Ureter (tissue), 1 donor: ENCODE measurements around the gene DMRT1. TPM values are rescaled to one million over a fixed set of nuclear protein-coding genes. Genes with fewer than 3 reads are reported as not detected.

ENCODE experiments used
- DNase-seq: peaks from one replicate; pipeline ENCODE4 v3.0.0-alpha.2; 2020; ENCODE audit warnings: low spot score
- total RNA-seq: library from RNA; stranded (reverse); gene quantifications from one replicate; pipeline ENCODE4 v1.2.4, GENCODE V29; 2023
- donor health status: DM: yes; HTN: yes; CAD: no.

DMRT1 gene
- not detected for total RNA-seq

DNA sequence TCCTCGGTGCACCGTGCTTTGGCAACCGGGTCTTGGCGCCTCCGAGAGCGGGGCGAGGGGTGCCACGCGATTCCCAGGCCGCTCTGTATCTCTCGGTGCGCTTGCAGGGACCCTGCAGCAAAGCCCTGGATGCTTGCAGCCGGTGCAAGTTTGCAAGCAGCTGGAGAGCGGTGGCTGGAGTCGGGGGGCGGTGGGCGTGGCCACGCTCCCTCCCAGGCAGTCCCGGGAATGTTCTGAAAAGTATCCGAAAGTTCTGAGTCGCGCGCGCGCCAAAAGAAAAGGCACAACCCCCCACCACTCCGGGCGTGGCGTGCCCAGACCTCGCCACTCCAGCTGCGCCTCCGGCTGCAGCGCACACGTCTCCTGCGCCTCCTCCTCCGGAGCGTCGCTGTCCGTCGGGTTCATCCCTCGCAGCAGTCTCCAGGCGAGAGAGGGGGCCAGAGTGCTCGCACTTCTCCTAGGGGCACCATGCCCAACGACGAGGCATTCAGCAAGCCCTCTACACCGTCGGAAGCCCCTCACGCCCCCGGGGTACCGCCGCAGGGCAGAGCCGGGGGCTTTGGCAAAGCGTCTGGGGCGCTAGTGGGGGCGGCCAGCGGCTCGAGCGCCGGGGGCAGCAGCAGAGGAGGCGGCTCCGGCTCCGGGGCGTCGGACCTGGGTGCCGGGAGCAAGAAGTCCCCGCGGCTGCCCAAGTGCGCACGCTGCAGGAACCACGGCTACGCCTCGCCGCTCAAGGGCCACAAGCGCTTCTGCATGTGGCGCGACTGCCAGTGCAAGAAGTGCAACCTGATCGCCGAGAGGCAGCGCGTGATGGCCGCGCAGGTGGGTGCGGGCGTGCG, at the start of gene DMRT1:
Gene DMRT1, plus strand, starts transcription at position 327 of the 839 bp plus-strand sequence. Its CDS starts 142 bp downstream, at position 469.
- DNase-seq: no peak

DNA sequence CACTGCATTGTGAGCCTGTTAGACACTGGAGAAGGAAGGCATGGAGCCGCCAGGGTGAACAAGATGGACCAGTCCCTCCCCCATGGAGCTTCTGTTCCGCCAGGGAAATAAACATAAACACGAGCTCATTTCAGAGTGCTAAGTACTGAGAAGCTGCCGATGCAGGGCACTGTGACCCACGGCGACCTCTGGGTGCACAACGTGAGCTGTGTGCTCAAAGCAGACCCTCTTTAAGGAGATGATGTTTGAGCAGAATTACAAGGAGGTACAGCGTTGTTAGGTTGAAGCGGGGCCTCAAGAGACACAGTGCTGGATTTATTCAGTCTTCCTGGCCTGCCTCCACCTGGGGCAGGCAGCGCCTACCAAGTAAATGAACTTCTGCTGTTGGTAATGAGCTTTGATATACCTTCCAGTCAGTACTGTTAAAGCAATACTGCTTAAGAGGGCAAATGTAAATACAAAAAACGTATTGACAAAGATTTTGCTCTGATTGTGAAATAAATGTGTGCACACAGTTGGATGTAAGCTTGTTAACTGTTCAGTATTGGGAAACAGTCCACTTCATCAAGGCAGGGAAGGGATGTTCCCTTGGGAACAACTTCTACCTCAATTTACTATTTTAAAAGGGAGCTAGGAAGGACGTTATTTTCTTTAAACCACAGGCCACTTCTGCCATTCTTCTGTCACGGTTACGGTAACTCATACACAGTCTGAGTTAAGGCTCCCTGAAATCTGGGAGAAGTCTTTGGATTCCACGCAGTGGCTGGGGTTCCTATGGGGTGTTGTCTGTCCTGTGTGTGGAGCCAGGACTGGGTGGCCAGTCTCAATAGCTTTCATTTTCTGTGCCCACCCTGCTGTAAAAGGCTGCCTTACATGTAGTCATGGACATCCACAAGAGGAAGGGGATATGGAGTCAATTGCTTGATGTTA, 48.9 kb upstream of the DMRT1 start:
- no peak for DNase-seq

DNA sequence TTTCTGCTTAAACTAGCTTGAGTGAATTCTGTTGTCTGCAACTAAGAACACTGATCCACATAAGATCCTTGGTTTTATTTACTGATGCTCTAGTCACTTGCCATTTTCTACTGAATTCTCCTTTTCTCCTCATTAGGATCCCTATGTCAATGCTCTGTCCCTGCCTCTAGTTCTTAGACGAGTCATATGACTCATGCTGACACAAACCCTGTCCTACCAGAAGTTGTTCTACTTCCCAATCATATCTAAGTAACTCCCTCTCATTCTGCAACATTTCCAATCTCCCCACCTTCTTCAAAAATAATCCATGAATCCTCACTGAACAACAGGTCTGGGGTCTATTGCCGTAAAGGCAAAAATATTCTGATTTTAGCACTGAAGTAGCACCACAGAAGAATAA, 47.1 kb upstream of the DMRT1 start:
- DNase-seq: no peak

DNA sequence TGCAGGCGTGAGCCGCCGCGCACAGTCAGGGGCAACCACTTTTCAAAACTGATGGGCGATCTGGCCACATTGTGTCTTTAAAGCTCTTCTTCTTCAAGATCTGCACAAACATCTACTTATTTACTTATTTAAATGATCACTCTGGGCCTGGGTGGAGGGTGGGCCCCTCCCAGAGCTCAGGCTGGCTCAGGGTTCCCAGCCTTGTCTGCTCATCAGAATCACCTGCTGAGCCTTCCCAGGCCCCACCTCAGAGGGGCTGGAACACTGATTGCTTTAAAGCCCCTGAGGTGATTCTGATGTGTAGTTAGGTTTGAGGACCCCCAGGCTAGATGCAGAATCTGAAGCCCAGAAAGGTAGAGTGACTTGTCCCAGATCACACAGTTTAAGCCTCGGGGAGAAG, 45.6 kb upstream of the DMRT1 start:
- DNase-seq: no peak

DNA sequence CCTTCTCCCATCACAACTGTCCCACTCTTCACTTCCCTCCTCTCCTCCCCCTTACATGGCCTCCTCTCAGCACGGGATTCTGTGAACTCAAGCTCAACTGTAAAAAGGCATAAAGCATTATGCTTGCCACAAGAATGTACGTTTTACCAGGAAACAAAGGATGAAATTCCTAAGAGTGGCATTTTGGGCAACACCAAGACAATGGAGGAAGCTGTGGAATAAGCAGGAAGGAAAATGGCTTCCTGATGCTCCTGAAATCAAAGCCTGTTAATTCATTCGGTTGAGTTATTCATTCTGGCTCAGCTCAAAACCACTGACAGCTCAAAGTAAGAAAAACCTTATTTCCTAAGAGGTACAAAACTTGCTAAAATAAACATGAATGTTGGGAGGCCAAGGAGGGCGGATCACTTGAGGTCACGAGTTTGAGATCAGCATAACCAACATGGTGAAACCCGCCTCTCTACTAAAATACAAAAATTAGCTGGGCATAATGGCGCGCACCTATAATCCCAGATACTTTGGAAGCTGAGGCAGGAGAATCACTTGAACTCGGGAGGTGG, 40.8 kb upstream of the DMRT1 start:
- no peak for DNase-seq

DNA sequence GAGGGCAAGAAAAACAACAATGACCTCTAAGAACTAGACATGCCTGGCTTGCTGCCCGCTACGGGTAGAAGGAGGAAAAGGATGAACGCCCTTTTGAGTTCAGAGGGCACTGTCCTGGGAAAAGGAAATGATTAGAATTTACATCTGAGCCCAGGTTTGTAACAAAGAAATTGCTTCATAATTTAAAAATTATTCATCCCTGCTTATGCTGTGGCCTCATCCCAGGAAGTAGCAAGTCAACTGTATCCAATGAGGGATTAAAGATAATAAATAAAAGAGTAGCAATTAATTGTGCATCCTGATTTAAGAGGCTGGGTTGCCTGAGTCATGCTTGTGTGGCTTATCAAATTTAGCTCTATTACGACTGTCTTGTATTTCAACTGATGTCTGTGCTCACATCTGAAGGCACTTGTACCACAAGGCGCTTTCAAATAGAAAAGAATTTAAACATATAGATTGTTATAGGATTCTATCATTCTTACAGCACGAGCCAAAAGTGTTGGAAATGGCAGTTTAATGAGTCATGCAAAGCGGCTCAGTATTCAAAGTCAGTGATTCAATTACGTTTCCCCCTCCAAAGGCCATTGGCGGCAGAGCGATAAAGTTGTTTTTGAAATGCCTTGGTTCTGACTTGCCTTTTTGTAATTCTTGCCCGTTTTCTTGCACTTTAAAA, 40.0 kb upstream of the DMRT1 start:
- no peak for DNase-seq

DNA sequence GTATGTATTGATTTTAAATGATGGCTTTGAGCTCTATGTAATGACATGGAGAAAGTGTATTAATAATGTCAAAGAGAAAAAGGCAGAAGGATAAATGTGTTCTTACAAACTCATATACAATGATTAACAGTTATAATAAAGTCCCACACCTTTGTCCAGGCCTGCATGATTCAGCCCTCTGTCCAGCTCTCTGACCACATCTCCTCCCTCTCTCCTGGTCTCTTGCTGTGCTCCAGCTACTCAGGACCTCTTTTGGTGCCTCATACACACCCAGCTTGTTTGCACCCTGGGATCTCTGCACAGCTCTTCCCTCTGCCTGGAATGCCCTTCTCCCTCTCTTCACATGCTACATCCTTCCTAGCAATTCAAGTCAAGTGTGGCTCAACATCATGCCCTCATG, 37.5 kb upstream of the DMRT1 start:
- no peak for DNase-seq

DNA sequence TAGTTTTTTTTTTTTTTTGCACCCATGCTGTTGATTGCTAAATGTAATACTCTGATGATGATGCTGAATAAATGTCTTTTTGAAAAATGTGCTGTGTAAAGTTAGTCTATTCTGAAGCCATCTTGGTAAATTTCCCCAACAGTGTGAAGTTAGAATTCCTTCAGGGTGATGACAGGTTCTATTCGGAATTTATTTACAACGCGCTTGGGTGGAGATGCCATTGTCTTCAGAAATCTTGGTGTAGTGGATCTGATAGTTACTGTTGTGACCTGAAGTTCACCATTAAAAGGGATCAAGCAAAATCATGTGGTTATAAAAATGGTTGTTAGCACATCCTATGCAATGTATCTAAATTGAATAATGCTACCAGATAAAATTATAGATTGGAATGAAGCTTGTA, 36.3 kb upstream of the DMRT1 start:
- DNase-seq: no peak

DNA sequence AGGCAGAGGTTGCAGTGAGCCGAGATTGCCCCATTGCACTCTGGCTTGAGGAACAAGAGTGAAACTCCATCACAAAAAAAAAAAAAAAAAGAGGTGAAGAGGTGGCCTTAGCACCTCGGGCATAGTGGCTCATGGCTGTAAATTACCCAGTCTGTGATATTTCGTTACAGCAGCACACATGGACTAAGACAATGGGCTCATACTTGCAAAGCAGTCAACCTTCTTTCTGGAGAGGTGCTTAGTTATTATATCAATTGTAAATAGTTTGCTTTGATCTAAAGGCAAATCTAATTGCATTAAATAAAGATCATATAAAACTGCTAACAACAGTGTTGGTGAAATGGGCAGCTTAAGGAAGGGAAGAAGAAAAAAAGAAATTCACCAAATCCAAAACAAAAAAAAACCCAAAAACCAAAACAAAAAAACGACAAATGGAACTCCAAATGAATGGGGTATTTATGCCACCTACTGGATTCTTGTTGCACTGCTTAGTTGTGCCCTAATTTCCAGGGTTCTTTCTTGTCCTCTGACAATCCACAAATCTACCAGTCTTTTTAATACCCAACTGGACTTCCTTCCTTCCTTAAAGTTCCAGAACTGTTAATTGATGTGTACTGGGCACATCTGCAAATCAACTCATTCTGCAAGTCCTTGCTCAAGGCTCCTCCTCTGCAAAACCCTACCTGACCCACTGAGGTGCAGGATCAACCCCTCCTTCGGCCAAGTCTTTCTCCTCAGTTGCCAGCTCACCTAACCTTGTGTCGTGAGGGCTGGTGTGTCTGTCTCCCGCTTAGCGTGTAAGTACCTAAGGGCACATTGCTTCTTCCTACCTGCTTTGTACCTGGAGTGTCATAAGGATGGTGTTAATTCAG, 35.0 kb upstream of the DMRT1 start:
- DNase-seq: no peak

DNA sequence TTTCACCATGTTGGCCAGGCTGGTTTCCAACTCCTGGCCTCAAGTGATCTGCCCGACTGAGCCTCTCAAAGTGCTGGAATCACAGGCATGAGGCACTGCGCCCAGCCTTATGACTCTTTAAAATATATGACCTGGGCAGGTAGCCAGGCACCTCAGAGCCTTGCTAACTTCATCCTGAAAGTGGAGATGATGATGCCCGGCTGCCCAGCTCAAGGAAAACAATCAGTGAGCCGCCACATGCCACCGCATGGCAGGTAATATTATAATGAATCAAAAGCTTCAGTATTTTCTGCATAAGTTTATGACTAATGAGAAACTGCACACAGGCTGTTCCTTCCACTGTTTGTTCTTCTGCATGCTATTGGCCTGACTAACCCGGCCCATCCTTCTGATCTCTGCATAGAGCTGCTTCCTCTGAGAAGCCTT, 30.4 kb upstream of the DMRT1 start:
- DNase-seq: no peak

DNA sequence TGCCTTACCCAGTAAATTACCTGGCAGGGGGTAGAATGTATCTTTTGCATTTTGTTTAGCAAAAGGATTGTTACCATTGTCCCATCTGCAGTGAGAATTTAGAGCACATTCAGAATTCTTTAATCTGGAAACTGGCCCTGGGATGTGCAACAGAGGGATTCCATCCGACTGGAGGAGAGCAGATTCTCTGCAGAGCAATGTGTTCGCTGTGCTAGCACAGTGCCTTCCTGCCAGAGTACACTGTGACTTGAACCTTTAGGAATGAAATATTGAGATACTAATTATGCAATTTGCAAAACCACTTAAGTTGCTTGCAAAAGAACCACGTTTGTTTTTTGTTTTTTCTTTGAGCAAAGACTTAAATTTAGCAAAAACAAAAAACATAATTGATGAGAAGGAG, 22.5 kb upstream of the DMRT1 start:
- DNase-seq: no peak

DNA sequence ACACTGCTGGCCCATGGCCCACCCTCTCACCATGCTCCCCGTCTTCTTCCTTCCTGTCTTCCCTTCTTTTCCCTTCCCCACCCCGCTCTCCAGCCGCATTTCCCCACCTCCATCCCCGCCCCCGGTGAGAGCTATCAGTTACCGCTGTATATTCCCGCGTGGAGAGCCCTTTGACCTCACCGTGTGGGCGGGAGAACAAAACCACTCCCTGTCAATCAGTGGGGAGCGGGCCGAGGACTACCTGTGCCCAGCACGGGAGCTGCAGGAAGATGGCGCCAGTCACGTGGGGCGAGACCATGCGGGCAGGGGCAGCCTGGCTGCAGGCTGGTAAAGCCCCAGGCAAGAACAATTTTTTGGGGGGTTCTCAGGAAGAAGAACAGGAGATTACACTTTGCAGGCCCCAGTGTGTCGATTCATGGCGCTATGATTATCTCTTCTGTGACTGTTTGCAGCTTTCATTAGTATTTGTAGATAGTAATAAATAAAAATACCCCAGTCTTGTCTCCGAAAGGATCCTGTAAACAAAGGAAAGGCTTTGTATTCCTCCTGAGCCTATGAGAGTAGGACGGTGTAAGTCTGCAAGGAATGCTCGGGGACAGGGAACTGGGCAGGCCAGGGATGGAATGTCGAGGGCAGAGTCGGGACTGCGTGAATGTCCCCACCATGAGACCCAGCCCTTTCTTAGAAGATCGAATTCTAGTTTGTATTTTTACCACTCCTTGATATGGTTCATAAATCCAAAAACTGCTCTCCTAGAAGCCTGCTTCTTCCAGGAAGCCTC, 14.8 kb upstream of the DMRT1 start:
- no peak for DNase-seq

DNA sequence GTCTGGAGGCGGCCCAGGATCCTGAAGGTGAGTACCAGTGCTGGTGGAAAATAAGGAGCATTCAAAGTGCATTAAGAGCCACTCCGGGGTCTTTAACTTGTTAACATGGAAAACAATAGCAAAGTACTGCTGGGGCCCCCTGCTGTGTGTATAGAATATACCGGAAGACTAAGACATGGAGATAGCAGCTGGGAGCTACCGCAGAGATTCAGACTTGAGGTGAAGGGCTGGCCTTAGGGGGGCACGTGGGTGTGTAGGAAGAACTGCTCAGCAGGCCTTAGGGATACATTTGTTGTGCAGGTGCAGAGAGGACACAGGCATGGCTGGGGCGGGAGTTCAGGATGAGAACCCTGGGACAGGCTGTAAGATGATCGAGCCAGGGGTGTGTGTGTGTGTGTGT, 1.2 kb upstream of the DMRT1 start:
- no peak for DNase-seq

DNA sequence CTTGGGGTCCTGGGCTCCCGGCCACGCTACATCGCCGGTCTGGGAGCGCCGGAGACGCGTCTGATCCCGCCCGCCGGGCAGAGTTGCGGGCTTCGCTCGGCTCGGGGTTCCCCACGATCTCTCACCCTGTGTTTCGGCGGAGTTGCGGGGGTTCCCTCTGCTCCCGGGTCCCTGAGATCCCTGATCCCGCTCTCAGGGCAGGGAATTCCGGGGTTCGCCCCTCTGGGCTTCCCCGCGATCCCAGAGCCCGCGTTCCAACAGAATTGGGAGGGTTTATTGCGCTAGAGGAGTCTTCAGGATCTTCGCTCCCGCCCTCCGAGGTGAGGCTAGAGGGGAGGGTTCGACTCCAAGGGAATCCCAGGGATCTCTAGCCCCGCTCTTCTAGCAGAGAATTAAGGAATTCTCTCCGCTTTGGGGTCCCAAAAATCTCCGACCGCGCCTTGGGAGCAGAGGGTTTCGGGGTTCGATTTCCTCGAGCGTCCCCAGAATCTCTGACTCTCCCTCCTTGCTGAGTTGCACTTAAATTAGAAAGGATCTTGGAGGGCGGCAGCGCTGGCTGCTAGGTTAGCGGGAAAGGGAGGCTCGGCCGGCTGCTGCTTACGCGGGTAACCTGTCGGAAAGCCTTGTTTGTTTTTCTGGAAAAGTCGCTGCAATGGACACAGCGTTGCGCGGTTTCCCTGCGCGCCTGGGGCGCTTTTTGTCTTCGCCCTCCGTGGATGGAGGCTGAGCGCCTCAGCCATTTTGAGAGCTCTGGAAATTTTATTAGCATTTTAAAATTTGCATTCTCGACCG, 1.3 kb downstream of the DMRT1 start:
- DNase-seq: no peak

DNA sequence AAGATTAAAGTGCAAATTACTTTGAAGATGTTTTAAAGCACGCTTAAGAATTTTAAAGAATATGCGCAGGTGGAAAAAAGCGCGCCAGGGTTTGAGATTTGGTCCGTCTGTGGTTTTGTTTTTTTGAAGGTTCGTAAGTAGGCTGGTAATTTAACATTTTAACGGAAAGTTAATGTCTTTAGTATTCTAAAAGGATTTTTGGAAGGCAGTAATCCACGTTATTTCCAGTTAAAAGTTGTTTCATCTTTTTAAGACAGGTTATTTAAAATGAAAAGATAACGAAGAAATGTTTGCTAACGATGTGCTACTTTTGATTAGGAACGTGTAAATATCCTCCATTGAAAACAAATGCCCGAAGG, 1.9 kb downstream of the DMRT1 start:
- no peak for DNase-seq

DNA sequence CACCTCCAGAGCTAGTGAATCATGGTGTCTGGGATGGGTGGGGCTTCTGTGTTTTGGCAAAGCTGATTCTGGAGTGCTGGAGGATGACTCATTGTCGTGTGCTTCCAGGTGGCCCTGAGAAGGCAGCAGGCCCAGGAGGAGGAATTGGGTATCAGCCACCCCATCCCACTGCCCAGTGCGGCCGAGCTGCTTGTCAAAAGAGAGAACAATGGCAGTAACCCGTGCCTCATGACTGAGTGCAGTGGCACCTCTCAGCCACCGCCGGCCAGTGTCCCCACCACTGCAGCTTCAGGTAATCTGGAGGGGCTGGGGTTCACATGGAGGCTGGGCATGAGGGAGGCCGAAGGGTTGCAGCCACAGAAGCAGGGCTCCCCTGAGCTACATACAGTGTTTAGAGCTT, 5.4 kb downstream of the DMRT1 start:
- DNase-seq: no peak

DNA sequence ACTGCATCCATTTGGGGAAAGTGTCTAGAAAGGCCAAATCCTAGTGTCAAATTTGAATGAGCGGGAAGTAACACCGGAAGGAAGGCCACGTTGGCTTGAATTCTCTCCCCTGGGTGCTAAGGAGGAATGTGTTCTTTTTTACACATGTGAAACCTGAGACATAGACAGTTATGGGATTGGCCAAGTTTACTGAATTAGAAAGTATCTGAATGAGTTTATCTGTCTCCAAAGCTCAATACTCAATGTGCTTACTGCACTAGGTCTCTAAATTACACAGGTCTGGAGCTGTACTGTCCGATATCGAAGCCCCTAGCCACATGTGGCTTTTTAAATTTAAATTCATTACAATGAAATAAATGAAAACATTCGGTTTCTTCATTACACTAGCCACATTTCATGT, 6.0 kb downstream of the DMRT1 start:
- DNase-seq: no peak

DNA sequence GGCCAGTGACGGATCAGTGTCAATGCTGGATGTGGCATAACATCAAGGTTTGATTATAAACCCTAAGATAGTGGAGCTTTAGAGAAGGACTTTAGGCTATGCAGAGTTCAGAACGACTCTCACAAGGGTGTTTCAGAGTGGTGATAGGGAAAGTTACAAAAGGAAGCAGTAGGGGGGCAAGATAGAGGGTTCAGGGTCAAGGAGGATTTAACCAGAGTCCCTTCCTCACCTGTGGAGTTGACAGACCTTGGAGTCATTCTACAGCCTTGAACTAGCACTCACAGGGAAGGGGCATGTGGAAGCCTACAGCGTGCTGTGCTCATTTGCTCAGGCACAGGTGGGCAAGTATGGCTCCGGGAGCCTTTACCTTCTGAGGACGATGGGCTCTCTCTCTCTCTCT, 7.9 kb downstream of the DMRT1 start:
- no peak for DNase-seq

DNA sequence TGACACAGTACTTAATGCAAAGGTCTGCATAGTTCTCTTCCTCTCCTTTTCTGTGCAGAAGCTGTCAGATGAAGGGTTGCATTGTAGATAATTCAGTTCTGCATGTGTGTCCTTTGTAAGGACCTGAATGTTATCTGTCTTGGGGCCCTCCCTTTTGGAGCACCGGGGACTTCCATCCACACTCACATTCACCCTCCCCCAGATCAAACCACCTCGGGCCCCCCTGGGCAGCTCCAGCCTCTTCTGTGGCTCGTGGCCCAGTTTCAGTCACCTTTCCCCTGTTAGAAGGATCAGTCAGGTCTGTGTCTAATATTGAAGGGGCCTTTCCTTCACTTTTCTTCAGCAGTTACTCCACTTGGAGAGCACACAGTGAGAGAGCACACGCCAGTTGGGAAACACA, 11.0 kb downstream of the DMRT1 start:
- no peak for DNase-seq
